ENCODE data around the gene LRRC27. TPM values are rescaled to one million over a fixed set of nuclear protein-coding genes. Genes with fewer than 3 reads are reported as not detected.

The LRRC27 gene
- total and polyA plus RNA-seq, 2 of the 4 experiments (the other 2 are of a cell fraction): 3.8 to 5.3 TPM

DNA sequence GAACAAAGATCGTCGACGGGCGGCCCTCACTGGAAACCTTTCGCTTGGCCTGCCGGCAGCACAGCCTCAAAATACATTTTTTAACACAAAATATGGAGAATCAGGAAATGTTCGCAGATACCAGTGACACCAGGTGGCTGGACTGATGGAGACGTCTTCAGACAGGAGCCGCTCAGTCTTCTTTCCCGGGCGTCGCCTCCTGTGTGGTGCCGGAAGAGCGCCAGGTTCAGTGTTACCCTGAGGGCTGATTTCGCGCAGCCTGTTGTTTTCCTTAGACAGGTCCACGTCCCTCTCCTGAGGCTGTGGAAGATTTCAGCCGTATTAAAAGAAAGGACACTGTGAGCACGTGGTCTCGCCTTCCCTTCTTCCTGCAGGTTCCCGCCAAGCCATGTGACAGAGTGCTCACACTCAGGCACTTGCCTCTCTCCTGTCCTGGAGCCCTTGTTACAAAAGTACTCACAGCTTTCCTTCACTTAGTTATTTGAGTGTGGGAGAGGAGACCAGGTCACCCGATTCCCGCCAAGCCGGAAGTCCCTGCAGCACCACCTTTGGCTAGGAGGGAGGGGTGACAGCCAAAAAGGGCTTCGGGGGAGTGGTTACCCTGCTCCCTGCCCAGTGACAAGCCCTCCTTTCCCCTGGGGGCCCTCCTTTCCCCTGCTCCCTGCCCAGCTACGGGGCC, 43.3 kb downstream of the LRRC27 start:
- H2AK9ac ChIP-seq (replicated peaks; ENCODE audit: low read depth, low read length, poor library complexity): no peak overlapping the region
- no peak overlapping the region for H2BK5ac ChIP-seq (ENCODE audit: low read depth, low read length, poor library complexity, severe bottlenecking)
- no peak overlapping the region for H2AK5ac ChIP-seq (ENCODE audit: low read depth, low read length)
- no peak overlapping the region for H3K23ac ChIP-seq (ENCODE audit: low read depth, low read length)
- H3K56ac ChIP-seq (ENCODE audit: extremely low read depth, insufficient read depth, low read length): no peak overlapping the region
- 89% methylated on average over 8 of the region's 26 CpGs; no CpG with 5 or more reads in 1 of the 2 experiments for WGBS, 2 experiments (ENCODE audit: extremely low coverage in 2 of 2, insufficient read length in 1 of 2)
- H3K27ac ChIP-seq (ENCODE audit: insufficient read depth, low read length): no peak overlapping the region
- H3K4me1 ChIP-seq (ENCODE audit: control insufficient read depth, insufficient read depth, low read length): no peaks in the 10 kb centered on the region
- H3K14ac ChIP-seq (replicated peaks; ENCODE audit: low read depth, low read length): no peak overlapping the region
- no peak for DNase-seq
- H4K8ac ChIP-seq (ENCODE audit: low read depth in 2 of 2, low read length in 2 of 2): no peak overlapping the region
- no peak overlapping the region for H4K91ac ChIP-seq (ENCODE audit: insufficient read depth, low read depth, low read length)
- intact Hi-C loops (cut with micrococcal nuclease): no loop called here
- no peak overlapping the region for H2AFZ ChIP-seq (replicated peaks; ENCODE audit: low read length, poor library complexity)
- H3K4me2 ChIP-seq (ENCODE audit: low read depth, low read length): no peak overlapping the region
- ChIA-PET POLR2A (ENCODE audit: unreplicated experiment) (no interaction called here), CTCF (no interaction called here)
- dilution Hi-C loops (cut with HindIII; ENCODE audit: low sequenced_read_pairs, unreplicated experiment): no loop called here
- no peaks in the 10 kb centered on the region for H3K36me3 ChIP-seq (ENCODE audit: control insufficient read depth, insufficient read depth, low read length)
- no peaks in the 10 kb centered on the region for H3K9me3 ChIP-seq (ENCODE audit: control insufficient read depth, insufficient read depth, low read length)
- H3K4me3 ChIP-seq (ENCODE audit: insufficient read depth, low read depth, low read length): no peak overlapping the region
- H4K20me1 ChIP-seq (ENCODE audit: insufficient read depth, low read length): no peaks in the 10 kb centered on the region
- no peaks in the 10 kb centered on the region for H3K27me3 ChIP-seq (ENCODE audit: control insufficient read depth, insufficient read depth, low read length)
- H3K79me1 ChIP-seq (ENCODE audit: low read depth in 1 of 2, low read length in 2 of 2): no peaks in the 10 kb centered on the region
- no peak for TF ChIP-seq CEBPB (IDR thresholded peaks at IDR 0.05; ENCODE audit: low read depth, low read length)
- in situ Hi-C loops (cut with MboI; ENCODE audit: low sequenced_read_pairs): no loop called here
- BruUV-seq (replicated peaks): no TSS peak
- no peak overlapping the region for H3K18ac ChIP-seq (ENCODE audit: low read depth, low read length)
- no peak; the same call in none of the 2 replicates for ATAC-seq (ENCODE audit: low read depth)
- no peak overlapping the region for H3K9ac ChIP-seq (ENCODE audit: low read depth, low read length)
- no peak overlapping the region for H3K4ac ChIP-seq (ENCODE audit: low read depth, low read length)
- H3K9me1 ChIP-seq (ENCODE audit: insufficient read depth, low read length): no peaks in the 10 kb centered on the region
- no peak overlapping the region for H2BK20ac ChIP-seq (ENCODE audit: low read depth, low read length)
- H2BK120ac ChIP-seq (ENCODE audit: low read depth, low read length): no peak overlapping the region
- H2BK15ac ChIP-seq (ENCODE audit: low read depth, low read length): no peak overlapping the region
- no peak overlapping the region for H4K5ac ChIP-seq (ENCODE audit: low read depth, low read length)
